Neural progenitor cell (in vitro differentiated cells): ENCODE data around the gene EMP2. TPM values are rescaled to one million over a fixed set of nuclear protein-coding genes. Genes with fewer than 3 reads are reported as not detected.

ENCODE experiments used
- DNase-seq: peaks from one replicate; pipeline ENCODE4 v3.0.0-alpha.2; 2016; ENCODE audit warnings: low spot score
- H2AFZ ChIP-seq: fragments of 200-600 bp; sonication (generic); replicated peaks from 2 replicates; pipeline ENCODE4 v1.6.1; 2016; ENCODE audit warnings: antibody characterized with exemption
- H3F3A ChIP-seq: fragments of 200-600 bp; sonication (generic); 2 replicates; pipeline ENCODE4 v1.6.1; 2016; ENCODE audit warnings: antibody characterized with exemption, low read depth
- H3K27ac ChIP-seq: fragments of 200-600 bp; sonication (generic); 2 replicates; pipeline ENCODE4 v1.5.1; 2016; ENCODE audit warnings: mild to moderate bottlenecking
- H3K27me3 ChIP-seq: fragments of 200-600 bp; sonication (generic); 2 replicates; pipeline ENCODE4 v1.6.1; 2016; ENCODE audit warnings: mild to moderate bottlenecking, moderate library complexity
- H3K36me3 ChIP-seq: fragments of 200-600 bp; sonication (generic); 2 replicates; pipeline ENCODE4 v1.5.1; 2016
- H3K4me1 ChIP-seq: fragments of 200-600 bp; sonication (generic); 2 replicates; pipeline ENCODE4 v1.6.1; 2016; ENCODE audit warnings: mixed run types
- H3K4me2 ChIP-seq: fragments of 200-600 bp; sonication (generic); 2 replicates; pipeline ENCODE4 v1.6.1; 2016
- H3K4me3 ChIP-seq: fragments of 200-600 bp; sonication (generic); 2 replicates; pipeline ENCODE4 v1.5.1; 2016
- H3K79me2 ChIP-seq: fragments of 200-600 bp; sonication (generic); 2 replicates; pipeline ENCODE4 v1.6.1; 2016; ENCODE audit warnings: low read depth
- H3K9ac ChIP-seq: fragments of 200-600 bp; sonication (generic); 2 replicates; pipeline ENCODE4 v1.6.1; 2016
- H3K9me3 ChIP-seq: fragments of 200-600 bp; sonication (generic); 2 replicates; pipeline ENCODE4 v1.5.1; 2016; ENCODE audit warnings: low read depth
- H4K20me1 ChIP-seq: fragments of 200-600 bp; sonication (generic); 2 replicates; pipeline ENCODE4 v1.6.1; 2016; ENCODE audit warnings: low read depth
- H3K27ac Mint-ChIP-seq: 3 replicates; pipeline ENCODE4 v1.8.0; 2021; ENCODE audit warnings: mixed read lengths
- H3K27me3 Mint-ChIP-seq: 2 replicates; pipeline ENCODE4 v1.8.0; 2022; ENCODE audit warnings: low read depth, mild to moderate bottlenecking, inconsistent platforms, moderate library complexity, mixed read lengths; ENCODE audit not compliant: insufficient read depth
- H3K36me3 Mint-ChIP-seq: 3 replicates; pipeline ENCODE4 v1.8.0; 2021; ENCODE audit warnings: mixed read lengths
- H3K4me1 Mint-ChIP-seq: 3 replicates; pipeline ENCODE4 v1.8.0; 2021; ENCODE audit warnings: mixed read lengths
- H3K4me3 Mint-ChIP-seq: 3 replicates; pipeline ENCODE4 v1.8.0; 2021; ENCODE audit warnings: mild to moderate bottlenecking, moderate library complexity, mixed read lengths
- H3K9me3 Mint-ChIP-seq: 3 replicates; pipeline ENCODE4 v1.8.0; 2020; ENCODE audit warnings: mixed read lengths
- EZH2 ChIP-seq: fragments of 200-600 bp; sonication (generic); IDR thresholded peaks from 2 replicates; pipeline ENCODE4 v1.6.1; 2017; ENCODE audit warnings: antibody characterized with exemption, mild to moderate bottlenecking, moderate library complexity
- EZH2phosphoT487 ChIP-seq: fragments of 200-600 bp; sonication (generic); IDR thresholded peaks from 2 replicates; pipeline ENCODE4 v1.6.1; 2017; ENCODE audit warnings: antibody characterized with exemption
- total RNA-seq: library from RNA; depleted of rRNA; stranded (reverse); fragments of >200 nt; gene quantifications from 2 replicates; pipeline ENCODE4 v1.2.3, GENCODE V29; 2015; ENCODE audit warnings: low replicate concordance
- TF ChIP-seq, protein P1 (sequence below): fragments of 200-600 bp; sonication (generic); IDR thresholded peaks from 2 replicates; pipeline ENCODE4 v1.5.1; 2017; ENCODE audit warnings: antibody characterized with exemption, mild to moderate bottlenecking

EMP2 gene
- total RNA-seq, 1 donor from 2014 or later, result 15.8 TPM

DNA sequence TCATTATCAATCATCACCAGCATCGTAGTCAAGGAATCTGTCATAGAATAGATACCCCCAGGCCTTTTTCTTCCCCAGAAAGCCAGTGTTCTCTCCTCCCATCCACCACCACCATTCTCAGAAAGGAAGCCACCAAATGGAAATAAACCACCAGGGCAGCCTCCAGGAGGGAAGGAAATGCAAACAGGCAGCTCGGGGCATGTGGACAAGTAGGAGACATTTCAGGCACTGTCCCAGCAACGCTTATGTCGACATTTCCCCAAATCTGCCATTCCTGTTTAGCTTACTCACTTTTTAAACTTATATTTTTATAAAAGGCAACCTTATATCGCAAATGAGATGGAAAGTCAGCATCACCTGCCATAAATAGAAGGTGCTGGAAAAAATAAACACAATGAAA is 15.8 kb downstream of the EMP2 start:
- Histone ChIP-seq H3K4me2 (no peak overlapping the region), H3K9me3 (peaks cover 4% of the 10 kb centered on the region), H2AFZ (no peak overlapping the region), H3K36me3 (no peaks in the 10 kb centered on the region), H3K79me2 (no peaks in the 10 kb centered on the region), H3K4me3 (no peak overlapping the region), H3K4me1 (no peaks in the 10 kb centered on the region), H3F3A (no peaks in the 10 kb centered on the region), H3K27ac (no peak overlapping the region), H4K20me1 (no peaks in the 10 kb centered on the region), H3K27me3 (no peaks in the 10 kb centered on the region), H3K9ac (no peak overlapping the region)
- H3K9me3 Mint-ChIP-seq, result peaks cover 28% of the 10 kb centered on the region
- peaks cover 4% of the 10 kb centered on the region for H3K27me3 Mint-ChIP-seq
- no peak overlapping the region for H3K4me3 Mint-ChIP-seq
- H3K36me3 Mint-ChIP-seq, result peaks cover 19% of the 10 kb centered on the region
- peaks cover 2% of the 10 kb centered on the region for H3K4me1 Mint-ChIP-seq
- TF ChIP-seq EZH2phosphoT487 (no peak), EZH2 (no peak)
- TF ChIP-seq, protein P1, sequence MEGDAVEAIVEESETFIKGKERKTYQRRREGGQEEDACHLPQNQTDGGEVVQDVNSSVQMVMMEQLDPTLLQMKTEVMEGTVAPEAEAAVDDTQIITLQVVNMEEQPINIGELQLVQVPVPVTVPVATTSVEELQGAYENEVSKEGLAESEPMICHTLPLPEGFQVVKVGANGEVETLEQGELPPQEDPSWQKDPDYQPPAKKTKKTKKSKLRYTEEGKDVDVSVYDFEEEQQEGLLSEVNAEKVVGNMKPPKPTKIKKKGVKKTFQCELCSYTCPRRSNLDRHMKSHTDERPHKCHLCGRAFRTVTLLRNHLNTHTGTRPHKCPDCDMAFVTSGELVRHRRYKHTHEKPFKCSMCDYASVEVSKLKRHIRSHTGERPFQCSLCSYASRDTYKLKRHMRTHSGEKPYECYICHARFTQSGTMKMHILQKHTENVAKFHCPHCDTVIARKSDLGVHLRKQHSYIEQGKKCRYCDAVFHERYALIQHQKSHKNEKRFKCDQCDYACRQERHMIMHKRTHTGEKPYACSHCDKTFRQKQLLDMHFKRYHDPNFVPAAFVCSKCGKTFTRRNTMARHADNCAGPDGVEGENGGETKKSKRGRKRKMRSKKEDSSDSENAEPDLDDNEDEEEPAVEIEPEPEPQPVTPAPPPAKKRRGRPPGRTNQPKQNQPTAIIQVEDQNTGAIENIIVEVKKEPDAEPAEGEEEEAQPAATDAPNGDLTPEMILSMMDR, result no peak
- DNase-seq, result no peak
- H3K27ac Mint-ChIP-seq, result no peak overlapping the region

DNA sequence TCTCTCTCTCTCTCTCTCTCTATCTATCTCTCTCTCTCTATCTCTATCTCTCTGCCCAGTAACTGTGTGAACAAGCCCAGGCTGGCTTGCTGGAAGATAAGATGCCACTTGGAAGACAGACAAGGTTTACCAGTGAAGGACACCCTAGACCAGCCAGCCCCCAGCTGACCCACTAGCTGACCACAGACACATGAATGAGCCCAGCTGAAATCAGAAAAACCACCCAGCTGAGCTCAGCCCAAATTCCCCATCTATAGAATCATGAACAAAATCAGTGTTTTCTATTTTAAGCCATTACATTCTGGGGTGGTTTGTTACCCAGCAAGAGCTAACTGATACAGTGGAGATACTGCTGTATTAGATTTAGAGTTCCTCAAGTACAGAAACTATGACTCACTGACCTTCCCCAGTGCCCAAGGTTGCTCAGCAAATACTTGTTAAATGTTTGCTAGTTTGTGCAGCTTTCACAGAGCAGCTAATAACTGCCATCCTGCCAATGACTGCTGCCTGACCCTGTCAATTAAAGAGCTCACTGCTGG is 18.0 kb downstream of the EMP2 start:
- Mint-ChIP-seq H3K36me3 (peaks cover 19% of the 10 kb centered on the region), H3K27ac (no peak overlapping the region), H3K4me3 (no peak overlapping the region), H3K4me1 (peaks cover 2% of the 10 kb centered on the region), H3K9me3 (peaks cover 28% of the 10 kb centered on the region), H3K27me3 (peaks cover 4% of the 10 kb centered on the region)
- H3K9ac ChIP-seq, result no peak overlapping the region
- H3K4me3 ChIP-seq, result no peak overlapping the region
- H3K4me2 ChIP-seq, result no peak overlapping the region
- no peak for DNase-seq
- peaks cover 4% of the 10 kb centered on the region for H3K9me3 ChIP-seq
- no peak overlapping the region for H2AFZ ChIP-seq
- no peaks in the 10 kb centered on the region for H3F3A ChIP-seq
- H3K27ac ChIP-seq, result no peak overlapping the region
- H3K36me3 ChIP-seq, result no peaks in the 10 kb centered on the region
- no peaks in the 10 kb centered on the region for H3K79me2 ChIP-seq
- H3K27me3 ChIP-seq, result no peaks in the 10 kb centered on the region
- no peaks in the 10 kb centered on the region for H4K20me1 ChIP-seq
- TF ChIP-seq, protein P1, result no peak
- no peak for TF ChIP-seq EZH2phosphoT487
- no peak for TF ChIP-seq EZH2
- no peaks in the 10 kb centered on the region for H3K4me1 ChIP-seq

DNA sequence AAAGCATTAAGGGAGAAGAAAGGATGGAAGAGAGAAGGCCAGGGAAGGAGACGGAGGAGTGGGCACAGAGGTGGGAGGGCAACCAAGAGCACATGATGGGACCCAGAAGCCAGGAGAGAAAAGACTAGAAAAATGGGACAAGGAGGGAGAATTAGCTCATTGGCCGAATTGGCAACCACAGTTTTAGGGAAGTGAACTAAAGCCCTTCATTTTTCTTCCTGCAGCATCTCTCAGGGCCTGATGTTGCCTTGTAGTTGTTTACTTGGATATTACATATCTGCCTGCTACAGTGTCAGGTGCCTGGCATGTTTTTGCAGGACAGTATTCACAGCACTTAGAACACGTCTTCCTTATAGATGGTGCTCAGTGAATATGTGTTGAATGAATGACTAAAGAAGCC is 19.0 kb downstream of the EMP2 start:
- Mint-ChIP-seq H3K9me3 (peaks cover 28% of the 10 kb centered on the region), H3K4me1 (peaks cover 2% of the 10 kb centered on the region), H3K4me3 (no peak overlapping the region), H3K27me3 (peaks cover 4% of the 10 kb centered on the region), H3K27ac (no peak overlapping the region), H3K36me3 (peaks cover 15% of the 10 kb centered on the region)
- H2AFZ ChIP-seq, result no peak overlapping the region
- H3K27ac ChIP-seq, result no peak overlapping the region
- no peak overlapping the region for H3K9ac ChIP-seq
- H3K79me2 ChIP-seq, result no peaks in the 10 kb centered on the region
- TF ChIP-seq, protein P1, result no peak
- TF ChIP-seq EZH2phosphoT487, result no peak
- no peak for TF ChIP-seq EZH2
- no peaks in the 10 kb centered on the region for H3K4me1 ChIP-seq
- peaks cover 4% of the 10 kb centered on the region for H3K9me3 ChIP-seq
- no peak overlapping the region for H3K4me2 ChIP-seq
- H3K27me3 ChIP-seq, result no peaks in the 10 kb centered on the region
- no peak overlapping the region for H3K4me3 ChIP-seq
- H3K36me3 ChIP-seq, result no peaks in the 10 kb centered on the region
- no peaks in the 10 kb centered on the region for H3F3A ChIP-seq
- no peaks in the 10 kb centered on the region for H4K20me1 ChIP-seq
- DNase-seq, result no peak
